Frontal cortex (tissue), 4 donors: ENCODE data around the gene SLC43A2. TPM values are rescaled to one million over a fixed set of nuclear protein-coding genes. Genes with fewer than 3 reads are reported as not detected.
"Not testable (repeated sequence)": the region's sequence is repeated elsewhere in the genome, so short reads cannot be mapped to it uniquely, and the experiment has no call there.

ENCODE experiments used
- DNase-seq, 2 donors: peaks; one replicate each; pipeline ENCODE4 v3.0.0; 2012; ENCODE audit warnings: low spot score in 2 of 2
- FAIRE-seq: peaks from 2 replicates; lab custom pipeline; 2012; peaks lifted over from hg19 to GRCh38; lab: Jason Lieb, UNC
- total RNA-seq: library from RNA; depleted of rRNA; stranded (reverse); fragments of >200 nt; gene quantifications from one replicate; pipeline ENCODE4 v1.2.3, GENCODE V29; 2014
- donor health status: control.
- donor health status: control.
- donor health status: control.

Gene SLC43A2
- total RNA-seq, 1 donor from 2014 or later: 15.5 TPM

GRCh38 chr17:1553354-1554266 lies 75.0 kb downstream of the SLC43A2 start:
- DNase-seq (no peak), FAIRE-seq (no peak)

DNA sequence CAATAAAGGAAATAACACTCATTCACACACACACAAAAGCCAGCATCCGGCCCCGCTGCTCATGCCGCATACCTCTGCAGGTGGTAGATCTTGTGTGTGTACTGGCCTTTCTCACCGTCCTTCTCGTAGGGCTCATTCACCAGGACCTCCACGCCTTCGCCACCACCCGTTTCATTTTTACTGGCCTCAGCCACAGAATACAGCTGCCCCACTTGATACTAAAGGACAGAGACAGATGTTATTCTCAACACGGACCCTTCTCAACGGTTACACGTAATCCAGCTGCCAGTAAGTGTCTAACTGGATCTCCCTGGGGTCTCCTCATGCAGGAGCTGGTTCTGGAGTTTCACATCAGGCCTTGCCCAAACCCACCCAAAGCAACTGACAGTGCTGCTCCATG lies 75.7 kb downstream of the SLC43A2 start:
- FAIRE-seq: no peak

DNA sequence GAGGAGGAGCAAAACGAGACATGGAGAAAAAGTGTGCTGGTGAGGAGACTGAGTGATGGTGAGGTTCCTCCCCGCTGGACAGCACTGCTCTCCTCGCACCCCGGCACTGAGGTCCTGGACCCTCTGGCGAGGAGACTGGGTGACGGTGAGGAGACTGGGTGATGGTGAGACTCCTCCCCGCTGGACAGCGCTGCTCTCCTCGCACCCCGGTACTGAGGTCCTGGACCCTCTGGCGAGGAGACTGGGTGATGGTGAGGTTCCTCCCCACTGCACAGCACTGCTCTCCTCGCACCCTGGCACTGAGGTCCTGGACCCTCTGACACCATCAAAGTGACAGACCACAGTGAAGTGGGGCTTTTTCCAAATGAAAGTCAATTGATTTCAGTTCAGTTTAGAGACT lies 76.9 kb downstream of the SLC43A2 start:
- DNase-seq: no peak
- no peak for FAIRE-seq

More for the DNA sequence above, 75.7 kb downstream of the SLC43A2 start:
- DNase-seq: no peak

DNA sequence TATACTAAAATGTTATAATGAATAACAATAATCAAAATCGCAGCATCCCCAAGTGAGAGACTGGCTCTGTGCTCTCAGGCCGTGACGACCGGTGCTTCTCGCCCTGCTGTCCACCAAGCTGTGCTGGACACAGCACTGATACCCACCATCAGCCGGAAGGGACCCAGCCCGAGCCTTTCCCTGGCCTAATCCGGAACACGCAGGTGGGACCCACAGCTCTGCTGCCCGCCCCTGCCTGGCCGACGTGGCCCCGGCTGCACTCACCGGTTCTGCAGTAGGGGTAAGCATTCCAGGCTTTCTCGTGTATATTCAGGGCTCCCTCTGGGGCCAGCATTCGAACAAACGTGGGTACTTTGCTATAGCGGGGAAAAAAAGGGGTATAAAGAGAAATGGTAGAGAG lies 80.6 kb downstream of the SLC43A2 start:
- FAIRE-seq (no peak), DNase-seq (no peak)

- DNase-seq (no peak), FAIRE-seq (no peak)
Measured at GRCh38 chr17:1546292-1546922, 82.2 kb downstream of the SLC43A2 start.

DNA sequence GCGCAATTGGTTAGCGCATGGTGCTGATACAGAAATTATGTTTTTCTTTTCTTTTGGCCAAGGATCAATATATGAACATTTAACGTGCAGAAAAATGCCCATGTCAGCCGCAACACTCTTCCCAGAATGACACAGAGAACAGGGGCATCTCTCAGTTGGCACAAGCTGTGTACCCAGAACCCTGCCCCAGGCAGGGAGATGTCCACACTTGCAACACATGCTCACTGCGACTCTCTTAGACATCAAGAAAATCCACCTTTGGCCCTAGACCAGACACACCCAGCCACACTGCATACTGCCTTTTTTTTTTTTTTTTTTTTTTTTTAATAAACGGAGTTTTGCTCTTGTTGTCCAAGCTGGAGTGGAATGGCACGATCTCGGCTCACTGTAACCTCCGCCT lies 83.0 kb downstream of the SLC43A2 start:
- FAIRE-seq (no peak), DNase-seq (no peak)

DNA sequence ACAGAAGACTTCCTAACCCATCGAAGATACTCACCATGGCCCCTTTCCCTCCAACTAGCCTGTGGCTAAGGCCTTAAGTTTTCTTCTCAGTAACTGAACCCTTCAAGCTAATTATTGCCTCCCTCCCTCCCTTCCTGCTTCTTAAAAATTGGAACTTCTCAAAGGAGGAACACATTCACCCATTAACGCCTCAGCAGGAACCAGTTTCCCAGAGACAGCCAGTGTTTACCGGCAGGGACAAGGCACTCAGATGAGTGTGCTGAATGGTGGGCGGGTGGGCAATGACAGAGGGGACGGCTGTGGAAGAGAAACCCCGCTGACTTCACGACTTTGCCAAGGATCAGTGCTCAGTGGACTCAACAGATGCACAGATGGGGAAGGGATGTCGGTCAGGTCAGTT lies 86.3 kb downstream of the SLC43A2 start:
- no peak for FAIRE-seq
- no peak for DNase-seq

- FAIRE-seq (no peak), DNase-seq (no peak)
Measured at GRCh38 chr17:1541367-1541904, 87.2 kb downstream of the SLC43A2 start.

- DNase-seq (no peak), FAIRE-seq (no peak)
Measured at GRCh38 chr17:1539811-1540210, 88.8 kb downstream of the SLC43A2 start.

GRCh38 chr17:1535737-1536136 lies 92.9 kb downstream of the SLC43A2 start:
- FAIRE-seq (no peak), DNase-seq (no peak)

GRCh38 chr17:1533661-1534325 lies 94.8 kb downstream of the SLC43A2 start:
- FAIRE-seq: no peak
- no peak for DNase-seq

DNA sequence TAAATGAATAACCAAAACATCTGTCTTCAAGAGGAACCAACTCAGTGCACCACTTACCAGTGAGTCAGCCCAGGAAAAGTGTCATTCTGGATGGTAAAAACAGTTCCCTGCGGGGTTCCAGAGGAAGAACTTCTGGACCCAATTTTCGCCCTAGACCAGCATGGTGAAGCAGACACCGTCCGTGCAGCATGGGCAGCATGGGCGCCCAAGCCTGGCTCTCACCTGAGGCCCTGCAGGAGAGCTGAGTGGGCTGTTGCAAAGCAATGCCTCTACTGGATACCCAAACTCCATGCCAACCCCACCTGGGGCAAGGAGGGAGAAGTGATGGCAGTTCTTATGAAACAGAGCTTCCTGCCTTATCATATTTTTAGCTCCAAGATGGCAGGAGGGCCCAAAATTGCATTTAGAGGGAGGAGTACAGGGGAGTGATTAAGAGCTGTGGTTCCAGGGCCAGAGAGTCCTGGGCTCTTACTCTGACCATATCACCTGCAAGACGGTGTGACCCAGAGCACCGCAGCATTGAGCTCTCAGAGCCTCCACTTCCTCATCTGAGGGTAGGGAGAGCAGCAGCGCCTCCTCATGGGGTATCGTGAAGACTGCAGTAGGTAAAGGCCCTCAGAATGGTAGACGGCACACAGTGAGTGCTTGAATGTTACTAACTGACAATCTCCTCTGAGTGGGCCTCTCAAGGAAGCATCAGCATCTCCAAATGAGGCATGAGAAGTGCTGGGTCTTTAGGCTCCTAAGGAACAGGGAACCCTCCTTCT lies 95.6 kb downstream of the SLC43A2 start:
- DNase-seq (no peak), FAIRE-seq (no peak)

GRCh38 chr17:1529863-1530262 lies 98.8 kb downstream of the SLC43A2 start:
- no peak for FAIRE-seq
- no peak for DNase-seq

DNA sequence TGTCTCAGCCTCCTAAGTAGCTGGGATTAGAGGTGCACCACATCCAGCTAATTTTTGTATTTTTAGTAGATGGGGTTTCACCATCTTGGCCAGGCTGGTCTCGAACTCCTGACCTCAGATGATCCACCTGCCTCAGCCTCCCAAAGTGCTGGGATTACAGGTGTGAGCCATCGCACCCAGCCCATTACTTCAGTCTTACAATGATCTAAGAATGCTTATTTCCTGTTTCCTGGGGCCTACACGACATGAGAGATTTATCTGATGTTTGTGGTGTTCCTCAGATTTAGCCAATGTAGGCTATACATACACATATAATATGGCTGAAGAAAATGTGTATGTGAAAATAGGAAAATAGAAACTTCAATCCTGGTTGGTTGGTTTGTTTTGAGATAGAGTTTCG lies 101.8 kb downstream of the SLC43A2 start:
- not testable (repeated sequence) for DNase-seq, FAIRE-seq

- DNase-seq (no peak), FAIRE-seq (no peak)
Measured at GRCh38 chr17:1522626-1523025, 106.0 kb downstream of the SLC43A2 start.

DNA sequence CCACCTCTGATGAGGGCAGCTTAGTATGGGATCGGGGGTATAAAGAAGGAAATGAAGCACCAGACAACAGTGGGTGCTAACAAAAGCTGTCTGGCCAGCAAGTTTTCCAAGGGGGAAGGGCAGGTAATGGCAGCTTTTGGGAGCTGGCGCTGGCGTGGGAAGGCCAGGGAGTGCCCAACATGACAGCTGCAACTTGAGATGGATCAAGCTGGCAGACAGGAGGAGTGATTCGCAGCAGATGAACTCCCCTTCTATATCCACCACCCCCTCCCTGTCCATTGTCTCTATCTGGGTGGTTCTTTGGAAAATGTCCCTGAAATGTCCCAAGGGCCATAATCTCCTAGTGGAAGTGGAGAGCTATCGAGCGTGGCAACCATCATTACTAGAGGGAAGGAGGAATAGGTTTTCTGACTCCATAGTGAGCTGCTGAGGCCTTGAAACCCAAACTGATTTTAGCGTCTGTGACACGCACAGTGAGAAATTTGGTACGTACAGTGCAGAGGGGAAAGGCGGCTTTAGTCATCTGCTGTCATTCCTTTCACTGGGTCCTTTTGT lies 107.5 kb downstream of the SLC43A2 start:
- FAIRE-seq: no peak

DNA sequence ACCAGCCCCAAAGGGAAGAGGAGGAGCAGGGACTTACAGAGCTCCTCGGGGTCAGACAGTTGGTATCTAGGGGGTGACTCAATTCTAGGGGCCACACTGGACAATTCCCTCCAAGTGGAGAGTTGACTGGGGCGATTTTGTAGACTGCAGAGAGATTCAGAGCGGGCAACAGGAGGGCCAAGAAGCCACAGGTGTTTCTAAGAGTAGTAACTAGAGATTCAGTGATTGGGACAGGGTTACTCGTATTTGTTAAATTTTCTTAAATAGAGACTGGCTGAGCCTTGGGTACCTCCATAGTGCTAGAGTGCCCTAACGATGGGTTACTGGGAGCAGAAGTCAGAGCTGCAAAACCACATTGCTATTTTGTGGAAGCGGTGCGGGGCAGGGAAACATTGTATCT lies 109.0 kb downstream of the SLC43A2 start:
- DNase-seq (no peak), FAIRE-seq (no peak)

More for the DNA sequence above, 107.5 kb downstream of the SLC43A2 start:
- DNase-seq: no peak
